ENCODE results near the gene GAREM2. TPM values are rescaled to one million over a fixed set of nuclear protein-coding genes. Genes with fewer than 3 reads are reported as not detected.
A peak's percentile ranks its signal among the peaks of the same experiment; 100 is the strongest.

GAREM2 gene
- total RNA-seq, 2 experiments from 2014 or later: 2.1 to 2.7 TPM

DNA sequence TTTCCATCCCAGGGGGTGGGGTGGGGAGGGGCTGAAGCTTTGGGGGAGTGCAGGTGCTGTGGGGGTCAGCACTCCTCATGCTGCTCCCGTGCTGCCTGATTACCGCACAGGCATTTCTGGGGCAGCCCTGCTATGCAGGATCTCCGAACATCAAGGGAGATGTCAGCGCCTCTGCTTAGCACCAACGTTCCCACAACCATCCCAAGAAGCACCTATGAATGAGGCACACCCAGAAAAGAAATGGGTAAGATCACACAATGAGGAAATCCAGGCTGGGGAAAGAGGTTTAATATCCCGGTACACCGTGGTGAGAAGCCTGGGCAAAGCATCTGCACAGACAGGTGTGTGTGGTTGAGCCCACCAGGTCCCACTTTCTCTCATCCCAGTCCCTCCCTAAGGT, 17.5 kb downstream of the GAREM2 start:
- no peak for DNase-seq
- H3K4me1 Mint-ChIP-seq: peaks cover 5% of the 10 kb centered on the region
- H3K27ac Mint-ChIP-seq: no peak overlapping the region

DNA sequence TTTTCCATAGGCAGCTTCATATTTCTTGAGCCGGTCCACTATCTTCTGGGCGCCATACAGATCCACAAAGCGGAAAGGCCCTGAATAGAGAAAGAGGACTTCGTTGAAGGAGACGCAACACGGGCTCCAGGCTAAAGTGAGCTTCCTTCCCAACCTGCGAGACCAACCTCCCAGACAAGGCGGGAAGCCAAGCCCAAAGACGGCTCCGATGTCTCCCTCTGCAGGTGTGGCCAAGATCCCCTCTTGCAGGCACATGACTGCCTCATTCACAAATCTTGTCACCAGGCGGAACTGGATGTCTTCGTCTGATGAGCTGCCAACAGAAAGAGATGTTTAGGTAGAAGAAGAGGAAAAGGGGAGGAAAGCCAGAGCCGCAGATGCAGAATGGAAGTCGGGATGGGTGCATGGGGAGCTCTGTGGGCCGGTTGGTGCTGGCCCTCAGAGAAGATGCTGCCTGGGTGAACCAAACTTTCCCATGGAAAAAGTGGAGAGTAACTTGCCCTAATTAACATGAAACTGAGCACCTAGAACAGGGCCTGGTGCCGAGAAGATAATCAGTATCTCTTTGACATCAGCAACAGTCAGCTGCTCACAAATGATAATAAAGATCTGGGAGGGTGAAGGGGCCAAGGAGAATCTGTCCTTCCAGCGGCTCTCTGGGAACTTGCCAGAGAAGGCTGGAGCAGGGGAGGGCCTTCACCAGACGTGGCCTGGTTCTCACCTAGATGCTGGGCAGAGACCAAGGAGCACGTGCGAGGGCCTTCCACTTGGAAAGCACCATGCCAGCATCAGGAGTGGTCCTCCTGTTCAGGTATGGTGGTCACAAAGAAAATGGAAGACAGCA, 18.6 kb downstream of the GAREM2 start:
- no peak for DNase-seq
- Mint-ChIP-seq H3K27ac (no peak overlapping the region), H3K4me3 (no peak overlapping the region), H3K9me3 (no peaks in the 10 kb centered on the region), H3K27me3 (no peaks in the 10 kb centered on the region), H3K4me1 (peaks cover 3% of the 10 kb centered on the region), H3K36me3 (peaks cover 6% of the 10 kb centered on the region)

More for the DNA sequence above, 17.5 kb downstream of the GAREM2 start:
- H3K9me3 Mint-ChIP-seq: no peaks in the 10 kb centered on the region
- H3K36me3 Mint-ChIP-seq: peaks cover 4% of the 10 kb centered on the region
- no peaks in the 10 kb centered on the region for H3K27me3 Mint-ChIP-seq
- no peak overlapping the region for H3K4me3 Mint-ChIP-seq

DNA sequence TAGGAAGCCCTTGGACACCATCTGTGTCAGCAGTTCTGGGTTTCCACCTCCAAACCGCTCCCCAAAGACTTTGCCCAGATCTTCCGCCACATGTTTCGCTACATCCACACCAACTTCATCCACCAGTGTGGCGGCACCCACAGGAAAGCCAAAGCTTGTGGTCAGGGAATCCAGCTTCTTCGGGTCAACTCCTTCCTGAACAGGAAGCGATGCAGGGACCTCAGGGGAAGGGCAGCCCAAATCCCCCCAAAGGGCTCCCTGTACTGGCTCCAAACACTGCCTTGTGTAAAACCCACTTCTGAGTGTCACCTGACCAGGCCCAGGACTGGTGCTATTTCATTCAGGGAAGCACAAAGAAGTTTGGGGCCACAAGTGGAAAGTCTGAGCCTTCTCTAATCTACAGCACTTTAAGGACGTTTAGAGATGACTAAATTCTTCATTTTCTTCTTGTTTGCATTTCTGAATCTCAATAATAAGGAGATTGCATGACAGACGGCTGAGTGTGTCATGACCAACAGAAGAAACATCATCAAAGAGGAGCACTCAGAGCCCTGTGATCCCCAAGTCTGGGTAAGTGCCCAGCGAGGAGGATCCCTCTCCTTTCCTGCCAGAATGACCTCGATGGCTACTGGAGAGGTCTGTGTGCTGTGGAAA, 20.8 kb downstream of the GAREM2 start:
- no peak for DNase-seq
- H3K27me3 Mint-ChIP-seq: no peaks in the 10 kb centered on the region
- no peak overlapping the region for H3K4me3 Mint-ChIP-seq
- H3K4me1 Mint-ChIP-seq: no peaks in the 10 kb centered on the region
- no peaks in the 10 kb centered on the region for H3K9me3 Mint-ChIP-seq
- H3K27ac Mint-ChIP-seq: peak overlapping the region; percentile 47
- peaks cover 14% of the 10 kb centered on the region for H3K36me3 Mint-ChIP-seq

DNA sequence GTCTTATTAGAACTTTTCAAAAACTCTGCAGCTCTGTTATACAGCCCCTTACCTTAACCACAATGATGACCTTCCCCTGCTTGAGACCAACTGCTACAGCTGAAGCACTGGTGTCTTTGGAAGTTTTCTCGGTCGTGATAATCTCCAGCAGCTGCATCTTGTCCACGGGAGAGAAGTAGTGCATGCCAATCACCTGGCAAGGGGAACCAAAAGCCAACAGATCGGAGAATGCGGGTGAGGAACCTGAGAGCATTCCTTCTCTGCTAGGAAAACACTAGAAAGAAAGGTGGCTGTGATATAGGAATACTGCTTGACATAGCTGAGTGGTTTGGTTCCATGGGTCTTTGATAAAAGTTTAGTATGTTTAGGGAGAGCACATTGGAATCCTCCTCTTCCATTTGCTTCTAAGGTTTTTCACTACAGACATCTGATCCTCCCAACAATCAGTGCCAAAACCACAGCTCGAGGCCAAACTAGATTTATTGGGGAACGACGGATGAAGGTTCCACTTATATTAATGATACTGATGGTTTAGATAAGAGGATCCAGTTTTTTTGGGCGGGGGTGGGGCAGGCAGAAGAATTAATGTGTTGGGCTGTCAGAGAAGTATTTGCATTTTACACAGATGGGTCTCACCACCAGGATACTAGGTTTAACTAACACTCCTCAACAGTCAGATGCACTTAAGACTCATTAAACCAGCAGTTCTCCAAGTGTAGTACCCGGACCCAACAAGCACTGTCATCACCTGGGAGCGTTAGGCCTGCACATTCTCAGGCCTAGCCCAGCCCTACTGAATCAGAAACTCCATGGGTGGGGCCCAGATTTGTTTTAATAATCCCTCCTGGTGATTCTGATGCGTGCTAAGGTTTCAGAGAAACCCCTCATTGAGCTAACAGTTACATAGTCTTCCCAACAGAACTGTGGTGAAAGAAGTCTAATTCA, 22.4 kb downstream of the GAREM2 start:
- Mint-ChIP-seq H3K27me3 (no peaks in the 10 kb centered on the region), H3K9me3 (no peaks in the 10 kb centered on the region), H3K27ac (no peak overlapping the region), H3K36me3 (peaks cover 13% of the 10 kb centered on the region), H3K4me1 (no peaks in the 10 kb centered on the region), H3K4me3 (no peak overlapping the region)
- no peak for DNase-seq

DNA sequence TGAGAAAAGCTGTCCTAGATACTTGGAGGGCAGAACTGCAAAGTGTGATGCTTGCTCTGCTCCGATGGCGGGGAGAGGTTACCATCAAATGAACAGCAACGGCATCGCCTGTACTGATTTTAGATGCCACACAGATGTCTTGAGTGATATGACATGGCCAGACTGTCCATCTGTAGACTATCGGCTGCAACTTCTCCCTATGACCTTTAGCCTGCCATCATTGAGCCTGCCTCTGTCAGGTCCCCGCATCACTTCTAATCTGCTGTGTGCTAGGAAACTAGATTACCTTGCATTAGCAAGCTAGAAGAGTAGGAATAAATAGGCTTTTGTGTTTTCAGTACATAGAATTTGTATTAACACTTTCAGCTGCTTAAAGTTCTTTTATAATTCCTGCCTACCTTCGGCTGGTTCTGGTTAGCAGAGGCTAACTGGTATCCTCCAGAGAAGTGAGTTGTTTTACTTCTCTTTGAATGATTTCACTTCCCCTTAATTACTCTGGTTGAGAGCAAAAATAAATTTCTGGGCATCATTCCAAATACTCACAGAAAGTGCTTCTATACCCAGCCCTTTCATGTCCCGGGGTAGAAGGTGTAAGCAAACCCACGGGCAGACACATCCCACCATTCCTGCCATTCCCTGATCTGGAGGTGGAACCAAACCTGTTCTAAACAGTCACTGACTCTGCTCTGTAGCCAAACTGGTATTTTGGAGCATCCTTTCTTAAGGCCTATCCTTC, 24.0 kb downstream of the GAREM2 start:
- Mint-ChIP-seq H3K4me1 (no peaks in the 10 kb centered on the region), H3K4me3 (no peak overlapping the region), H3K9me3 (no peaks in the 10 kb centered on the region), H3K27me3 (no peaks in the 10 kb centered on the region), H3K36me3 (peaks cover 16% of the 10 kb centered on the region), H3K27ac (no peak overlapping the region)
- no peak for DNase-seq

DNA sequence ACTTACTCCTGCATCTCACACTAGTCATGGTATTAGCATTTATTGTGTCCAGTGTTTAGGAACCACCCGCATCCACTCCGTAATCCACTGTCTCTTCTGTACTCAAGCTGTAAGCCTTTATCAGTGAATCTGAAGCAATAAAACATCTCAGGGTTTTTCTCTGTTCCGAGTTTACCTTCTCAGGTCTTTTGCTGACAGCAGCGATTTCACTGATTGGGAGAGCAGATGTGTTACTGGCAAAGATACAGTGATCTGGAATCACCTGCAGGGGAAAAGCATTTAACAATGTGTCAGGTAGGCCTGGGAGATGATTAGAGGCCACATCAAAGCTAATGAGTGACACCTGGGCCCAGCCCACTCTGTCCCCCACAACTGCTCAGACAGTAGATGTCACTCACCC, 24.6 kb downstream of the GAREM2 start:
- no peak for DNase-seq
- Mint-ChIP-seq H3K4me1 (no peaks in the 10 kb centered on the region), H3K36me3 (peaks cover 19% of the 10 kb centered on the region), H3K27me3 (no peaks in the 10 kb centered on the region), H3K27ac (no peak overlapping the region), H3K4me3 (no peak overlapping the region), H3K9me3 (no peaks in the 10 kb centered on the region)

DNA sequence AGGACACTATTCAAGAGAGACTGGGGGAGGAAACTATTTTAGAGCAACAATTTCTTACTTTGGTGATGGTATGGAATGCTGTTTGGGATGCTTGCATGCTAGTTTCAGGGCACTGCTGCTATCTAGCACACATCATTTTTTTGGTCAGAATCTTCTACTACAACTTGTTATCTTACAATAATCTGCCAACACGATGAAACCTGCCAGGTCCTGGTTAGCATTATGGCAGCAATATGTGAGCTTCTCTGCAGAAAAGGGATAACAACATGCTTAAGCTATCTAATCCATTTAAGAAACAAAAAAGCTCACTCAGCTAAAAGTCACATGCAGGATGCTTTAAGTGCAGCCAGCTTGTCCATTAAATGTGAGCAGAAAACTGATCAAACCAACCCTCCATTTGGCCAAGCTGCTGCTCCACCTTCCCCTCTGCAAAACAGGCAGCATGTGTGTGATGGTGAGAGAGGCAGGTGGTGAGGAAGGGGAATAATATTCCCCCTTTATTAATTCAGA, 30.1 kb downstream of the GAREM2 start:
- H3K9me3 Mint-ChIP-seq: no peaks in the 10 kb centered on the region
- H3K4me1 Mint-ChIP-seq: no peaks in the 10 kb centered on the region

DNA sequence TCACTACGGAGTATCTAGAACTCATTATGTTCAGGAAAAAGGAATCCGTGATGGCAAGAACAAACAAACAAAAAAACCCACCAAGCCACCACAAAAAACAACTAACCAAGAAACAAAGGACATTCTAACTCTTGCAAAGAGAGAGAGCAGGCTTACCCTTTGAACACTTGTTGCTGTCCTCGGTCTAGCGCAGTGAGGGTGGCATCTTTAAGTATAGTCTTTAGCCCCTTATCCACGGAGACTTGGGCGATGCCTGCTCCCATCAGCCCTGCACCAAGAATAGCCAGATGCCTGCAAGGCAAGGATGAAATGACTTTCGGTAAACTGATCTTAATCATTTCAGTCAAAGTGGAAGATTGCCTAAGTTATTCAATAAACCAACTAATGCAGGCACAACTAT, 31.0 kb downstream of the GAREM2 start:
- peaks cover 6% of the 10 kb centered on the region for H3K36me3 Mint-ChIP-seq
- no peaks in the 10 kb centered on the region for H3K27me3 Mint-ChIP-seq
- no peak overlapping the region for H3K27ac Mint-ChIP-seq
- DNase-seq: no peak
- no peaks in the 10 kb centered on the region for H3K4me1 Mint-ChIP-seq
- no peaks in the 10 kb centered on the region for H3K9me3 Mint-ChIP-seq
- no peak overlapping the region for H3K4me3 Mint-ChIP-seq

More for the DNA sequence above, 30.1 kb downstream of the GAREM2 start:
- DNase-seq: no peak
- Mint-ChIP-seq H3K27ac (no peak overlapping the region), H3K36me3 (peaks cover 10% of the 10 kb centered on the region), H3K4me3 (no peak overlapping the region), H3K27me3 (no peaks in the 10 kb centered on the region)

DNA sequence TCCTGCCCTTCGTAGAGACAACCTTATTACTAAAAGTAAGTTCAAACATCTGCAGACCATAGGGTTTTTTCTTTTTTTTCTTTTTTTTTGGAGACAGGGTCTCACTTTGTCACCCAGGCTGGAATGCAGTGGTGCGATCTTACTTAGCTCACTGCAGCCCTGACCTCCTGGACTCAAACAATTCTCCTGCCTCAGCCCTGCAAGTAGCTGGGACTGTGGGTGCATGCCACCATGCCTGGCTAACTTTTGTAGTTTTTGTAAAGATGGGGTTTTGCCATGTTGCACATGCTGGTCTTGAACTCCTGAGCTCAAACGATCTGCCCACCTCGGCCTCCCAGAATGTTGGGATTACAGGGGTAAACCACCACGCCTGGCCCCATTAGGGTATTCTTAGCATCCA, 39.1 kb downstream of the GAREM2 start:
- DNase-seq: no peak
- Mint-ChIP-seq H3K4me3 (no peak overlapping the region), H3K9me3 (no peaks in the 10 kb centered on the region), H3K36me3 (peaks cover 10% of the 10 kb centered on the region), H3K4me1 (no peaks in the 10 kb centered on the region), H3K27me3 (no peaks in the 10 kb centered on the region), H3K27ac (no peak overlapping the region)

DNA sequence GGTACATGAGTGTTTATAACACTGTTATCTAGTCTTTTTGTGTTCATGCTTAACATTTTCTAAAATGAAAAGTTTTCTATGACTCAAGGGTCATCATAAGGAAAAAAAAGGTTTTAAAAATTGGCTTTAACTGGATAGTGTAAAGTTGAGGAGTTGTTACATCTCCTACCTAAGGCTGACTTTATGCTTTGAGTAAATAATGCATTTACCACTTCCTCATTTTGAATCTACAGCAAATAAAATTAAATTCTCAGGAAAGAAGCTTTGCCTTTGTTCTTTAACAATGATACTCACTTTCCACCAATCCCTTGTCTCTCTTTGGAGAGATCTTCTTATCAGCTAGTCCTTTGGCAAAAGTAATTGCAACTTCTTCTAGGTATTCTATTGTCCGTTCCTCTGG, 41.9 kb downstream of the GAREM2 start:
- Mint-ChIP-seq H3K36me3 (peaks cover 26% of the 10 kb centered on the region), H3K4me1 (no peaks in the 10 kb centered on the region), H3K4me3 (no peak overlapping the region), H3K9me3 (no peaks in the 10 kb centered on the region), H3K27me3 (no peaks in the 10 kb centered on the region), H3K27ac (no peak overlapping the region)
- DNase-seq: no peak

DNA sequence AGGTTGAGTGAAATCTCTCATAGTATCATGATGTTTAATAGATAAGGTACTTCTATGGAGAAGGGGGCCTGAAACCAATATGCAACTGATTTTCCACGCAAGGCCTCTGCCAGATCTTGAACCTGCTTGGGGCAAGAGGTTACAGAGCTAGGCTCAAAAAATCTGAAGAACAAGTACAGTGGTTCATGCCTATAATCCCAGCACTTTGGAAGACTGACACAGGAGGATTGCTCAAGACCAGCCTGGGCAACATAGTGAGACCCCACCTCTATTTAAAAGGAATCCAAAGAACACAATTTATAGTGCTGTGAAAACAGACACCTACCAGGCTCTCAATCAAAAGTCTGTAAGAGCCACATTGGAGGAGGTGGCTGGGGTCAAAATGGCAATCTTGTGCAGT, 42.9 kb downstream of the GAREM2 start:
- Mint-ChIP-seq H3K4me1 (no peaks in the 10 kb centered on the region), H3K27me3 (no peaks in the 10 kb centered on the region), H3K4me3 (no peak overlapping the region), H3K27ac (no peak overlapping the region), H3K9me3 (no peaks in the 10 kb centered on the region), H3K36me3 (peaks cover 26% of the 10 kb centered on the region)
- no peak for DNase-seq

DNA sequence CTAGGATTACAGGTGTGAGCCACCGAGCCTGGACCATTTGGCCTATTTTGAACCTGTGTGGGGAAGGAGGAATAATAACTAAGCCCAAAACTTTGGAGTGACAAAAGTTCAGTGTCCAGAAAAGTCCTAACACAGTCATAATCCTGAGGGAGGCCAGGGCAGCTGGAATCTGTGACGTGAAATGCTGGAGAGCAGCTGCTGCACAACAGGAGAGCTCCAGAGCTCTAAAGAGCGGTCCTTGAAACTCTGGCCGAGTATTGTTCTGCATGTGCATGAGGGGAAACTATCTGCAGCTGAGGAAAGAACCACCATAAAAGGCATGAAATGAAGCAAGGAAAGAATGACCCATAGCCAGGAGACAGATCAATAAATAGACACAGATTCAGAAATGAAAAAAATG, 43.7 kb downstream of the GAREM2 start:
- Mint-ChIP-seq H3K27ac (no peak overlapping the region), H3K4me3 (no peak overlapping the region), H3K36me3 (peaks cover 26% of the 10 kb centered on the region), H3K27me3 (no peaks in the 10 kb centered on the region), H3K9me3 (no peaks in the 10 kb centered on the region), H3K4me1 (no peaks in the 10 kb centered on the region)
- no peak for DNase-seq

DNA sequence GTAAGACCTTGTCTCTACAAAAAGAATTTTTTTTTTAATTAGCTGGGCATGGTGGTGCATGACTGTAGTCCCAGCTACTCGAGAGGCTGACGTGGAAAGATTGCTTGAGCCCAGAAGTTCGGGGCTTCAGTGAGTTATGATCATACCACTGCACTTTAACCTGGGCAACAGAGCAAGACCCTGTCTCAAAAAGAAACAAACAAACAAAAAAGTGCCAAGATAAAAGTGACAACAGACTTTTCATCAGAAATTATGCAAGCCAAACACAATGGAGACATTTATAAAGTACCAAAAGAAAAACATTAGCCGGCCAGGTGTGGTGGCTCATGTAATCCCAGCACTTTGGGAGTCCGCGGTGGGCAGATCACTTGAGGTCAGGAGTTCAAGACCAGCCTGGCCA, 44.8 kb downstream of the GAREM2 start:
- H3K4me1 Mint-ChIP-seq: no peaks in the 10 kb centered on the region
- H3K27me3 Mint-ChIP-seq: no peaks in the 10 kb centered on the region
- no peak overlapping the region for H3K27ac Mint-ChIP-seq
- H3K4me3 Mint-ChIP-seq: no peak overlapping the region
- no peaks in the 10 kb centered on the region for H3K9me3 Mint-ChIP-seq
- no peak for DNase-seq
- peaks cover 26% of the 10 kb centered on the region for H3K36me3 Mint-ChIP-seq

DNA sequence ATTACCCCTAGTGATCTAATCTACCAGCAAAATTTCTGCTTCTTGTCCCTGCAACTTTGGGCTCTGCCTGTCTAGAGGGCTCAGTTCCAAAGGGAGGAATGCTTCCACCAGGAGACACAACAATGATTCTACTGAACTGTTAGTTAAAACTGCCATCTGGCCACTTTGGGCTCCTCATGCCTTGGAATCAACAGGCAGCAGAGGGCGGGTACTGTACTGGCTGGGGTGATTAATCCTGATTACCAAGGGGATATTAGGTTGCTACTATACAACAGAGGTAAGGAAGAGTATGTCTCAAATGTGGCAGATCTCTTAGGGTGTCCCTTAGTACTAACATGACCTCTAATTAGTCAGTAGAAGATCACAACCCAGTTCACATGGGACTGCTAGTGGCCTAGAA, 50.1 kb downstream of the GAREM2 start:
- no peak for DNase-seq
- H3K4me1 Mint-ChIP-seq: no peaks in the 10 kb centered on the region
- no peak overlapping the region for H3K4me3 Mint-ChIP-seq
- H3K9me3 Mint-ChIP-seq: peaks cover 2% of the 10 kb centered on the region
- no peak overlapping the region for H3K27ac Mint-ChIP-seq
- H3K36me3 Mint-ChIP-seq: peaks cover 34% of the 10 kb centered on the region
- no peaks in the 10 kb centered on the region for H3K27me3 Mint-ChIP-seq
